HepG2 (cell line): ENCODE measurements around the gene ARID3C. TPM values are rescaled to one million over a fixed set of nuclear protein-coding genes. Genes with fewer than 3 reads are reported as not detected.

Experiments used
- ATAC-seq: fragments of 200-7000 bp; cut with Tn5 transposase; 3 replicates; pipeline ENCODE4 v1.9.1; 2020; ENCODE audit warnings: mild to moderate bottlenecking, moderate library complexity
- BruUV-seq: library from RNA; stranded (reverse); fragments of 400-500 nt; replicated peaks from 2 replicates; lab custom pipeline; 2021; lab: Mats Ljungman, UMichigan
- CTCF ChIA-PET: fragments of 300-600 bp; formaldehyde crosslinking; extraction: SDS; loops from one replicate; lab custom pipeline; 2021; ENCODE audit warnings: low total read pairs, inconsistent platforms, low intra/inter-chr PET ratio; lab: Yijun Ruan, JAX
- POLR2A ChIA-PET: fragments of 350-600 bp; sonication (Branson Sonifier 250); formaldehyde crosslinking; loops from one replicate; lab custom pipeline; 2020; ENCODE audit warnings: antibody characterized with exemption, inconsistent platforms; lab: Yijun Ruan, JAX
- DNase-seq: peaks from one replicate; pipeline ENCODE4 v3.0.0-alpha.2; 2015; ENCODE audit warnings: low spot score
- FAIRE-seq: peaks from 3 replicates; lab custom pipeline; 2011; peaks lifted over from hg19 to GRCh38; lab: Jason Lieb, UNC
- H2AFZ ChIP-seq: one replicate; pipeline ENCODE4 v1.6.1; 2011; ENCODE audit warnings: low read length, inconsistent platforms
- H3K27ac ChIP-seq: fragments of 300-600 bp; 3 replicates; pipeline ENCODE4 v1.8.0; 2011; ENCODE audit warnings: mixed run types, mild to moderate bottlenecking, mixed read lengths, low read length, inconsistent platforms; ENCODE audit not compliant: insufficient read depth; ENCODE audit errors: extremely low read length
- H3K27me3 ChIP-seq, 2 experiments: fragments of 200-600 bp in 1 of 2; 2 replicates in 1 of 2; 3 replicates in 1 of 2; pipeline versions ENCODE4 v1.6.0 to v1.8.0; 2011; ENCODE audit warnings: low read length in 2 of 2, mild to moderate bottlenecking in 2 of 2, moderate library complexity in 2 of 2, inconsistent platforms in 1 of 2; ENCODE audit not compliant: insufficient read depth in 2 of 2, control insufficient read depth in 1 of 2
- H3K36me3 ChIP-seq, 2 experiments: fragments of 200-600 bp in 1 of 2; replicated peaks in 1 of 2; 2 replicates in 1 of 2; 3 replicates in 1 of 2; pipeline versions ENCODE4 v1.5.1 to v1.8.0; 2011; ENCODE audit warnings: low read length in 2 of 2, inconsistent platforms in 1 of 2; ENCODE audit not compliant: insufficient read depth in 2 of 2, control insufficient read depth in 1 of 2
- H3K4me1 ChIP-seq: 2 replicates; pipeline ENCODE4 v1.5.1; 2012; ENCODE audit warnings: low read length, inconsistent platforms; ENCODE audit not compliant: insufficient read depth
- H3K4me2 ChIP-seq: 2 replicates; pipeline ENCODE4 v1.6.0; 2011; ENCODE audit warnings: low read depth, low read length, inconsistent platforms
- H3K4me3 ChIP-seq, 3 experiments: fragments of 200-600 bp in 1 of 3; sonication (generic), shearing (Covaris generic) in 1 of 3; replicated peaks in 1 of 3; 2 replicates each; pipeline ENCODE4 v1.5.1; 2011 to 2016; ENCODE audit warnings: low read length in 3 of 3, inconsistent platforms in 2 of 3, low read depth in 2 of 3, mild to moderate bottlenecking in 2 of 3, control low read depth in 1 of 3, mixed read lengths in 1 of 3; ENCODE audit not compliant: insufficient read depth in 1 of 3
- H3K79me2 ChIP-seq: one replicate; pipeline ENCODE4 v1.6.1; 2011; ENCODE audit warnings: low read length, inconsistent platforms; ENCODE audit not compliant: insufficient read depth
- H3K9ac ChIP-seq: 2 replicates; pipeline ENCODE4 v1.6.0; 2011; ENCODE audit warnings: mild to moderate bottlenecking, low read depth, low read length, inconsistent platforms; ENCODE audit not compliant: insufficient read depth
- H3K9me3 ChIP-seq: 2 replicates; pipeline ENCODE4 v1.5.1; 2012; ENCODE audit warnings: mild to moderate bottlenecking, low read length
- H4K20me1 ChIP-seq: 2 replicates; pipeline ENCODE4 v1.6.0; 2011; ENCODE audit warnings: inconsistent platforms, mild to moderate bottlenecking, low read length, moderate library complexity; ENCODE audit not compliant: insufficient read depth
- ERF ChIP-seq: IDR thresholded peaks from 2 replicates; pipeline ENCODE4 v1.6.1; 2018; ENCODE audit warnings: missing biosample characterization, missing genetic modification reagents
- FOSL2 ChIP-seq: sonication (generic); formaldehyde crosslinking; IDR thresholded peaks from 2 replicates; pipeline ENCODE4 v1.4.0; 2020; ENCODE audit warnings: missing genetic modification reagents
- MAF1 ChIP-seq: sonication (generic); formaldehyde crosslinking; IDR thresholded peaks from 2 replicates; pipeline ENCODE4 v1.5.0; 2020; ENCODE audit warnings: missing genetic modification reagents, borderline replicate concordance
- MAFF ChIP-seq: IDR thresholded peaks from 2 replicates; pipeline ENCODE4 v1.6.1; 2011; ENCODE audit warnings: low read depth, low read length, improper control_type of control experiment
- NCOA2 ChIP-seq: sonication (generic); formaldehyde crosslinking; IDR thresholded peaks from 2 replicates; pipeline ENCODE4 v1.8.0; 2022; ENCODE audit warnings: inconsistent platforms
- NFYC ChIP-seq: IDR thresholded peaks from 2 replicates; pipeline ENCODE4 v1.6.1; 2016; ENCODE audit warnings: missing genetic modification reagents, missing compliant biosample characterization
- PATZ1 ChIP-seq: sonication (generic); formaldehyde crosslinking; IDR thresholded peaks from 2 replicates; pipeline ENCODE4 v1.4.0; 2020; ENCODE audit warnings: missing genetic modification reagents
- RBAK ChIP-seq: sonication (generic); formaldehyde crosslinking; IDR thresholded peaks from 2 replicates; pipeline ENCODE4 v1.5.1; 2020; ENCODE audit warnings: mild to moderate bottlenecking, missing genetic modification reagents
- SAP130 ChIP-seq: IDR thresholded peaks from 2 replicates; pipeline ENCODE4 v1.6.1; 2016; ENCODE audit warnings: low read depth
- SIN3B ChIP-seq: fragments of 150-350 bp; IDR thresholded peaks from 2 replicates; pipeline ENCODE4 v1.6.1; 2014; ENCODE audit warnings: low read length
- TEAD2 ChIP-seq: sonication (generic); formaldehyde crosslinking; IDR thresholded peaks from 2 replicates; pipeline ENCODE4 v1.9.0; 2021; ENCODE audit warnings: missing genetic modification reagents
- TFE3 ChIP-seq: IDR thresholded peaks from 2 replicates; pipeline ENCODE4 v1.6.1; 2016
- XRCC5 ChIP-seq: fragments of 200-400 bp; formaldehyde crosslinking; optimal IDR thresholded peaks from 2 replicates; pipeline ENCODE3; 2017; ENCODE audit warnings: mild to moderate bottlenecking, low read length
- YY1 ChIP-seq: IDR thresholded peaks from 2 replicates; pipeline ENCODE4 v1.6.1; 2011; ENCODE audit warnings: low read length, low read depth, moderate library complexity, mild to moderate bottlenecking; ENCODE audit not compliant: insufficient read depth, insufficient replicate concordance
- ZEB1 ChIP-seq: IDR thresholded peaks from 2 replicates; pipeline ENCODE4 v1.6.1; 2012; ENCODE audit warnings: mild to moderate bottlenecking, low read depth, inconsistent platforms; ENCODE audit not compliant: insufficient replicate concordance
- ZNF282 ChIP-seq: fragments of 450-650 bp; IDR thresholded peaks from 2 replicates; pipeline ENCODE4 v1.6.1; 2018; ENCODE audit not compliant: partially characterized antibody
- ZNF382 ChIP-seq: sonication (generic); formaldehyde crosslinking; IDR thresholded peaks from 2 replicates; pipeline ENCODE4 v1.5.0; 2020; ENCODE audit warnings: missing genetic modification reagents, mild to moderate bottlenecking, borderline replicate concordance
- ZNF7 ChIP-seq: IDR thresholded peaks from 2 replicates; pipeline ENCODE4 v1.6.1; 2016; ENCODE audit warnings: missing biosample characterization, missing genetic modification reagents
- ZNF891 ChIP-seq: sonication (generic); formaldehyde crosslinking; IDR thresholded peaks from 2 replicates; pipeline ENCODE4 v1.5.0; 2020; ENCODE audit warnings: mild to moderate bottlenecking, missing genetic modification reagents
- WGBS: methylation state at CpG from one replicate; pipeline ENCODE4 v1.1.6; 2017; ENCODE audit warnings: low lambda C conversion rate; 5-methylcytosine and 5-hydroxymethylcytosine counted together
- in situ Hi-C: cut with HindIII; loops from 2 replicates; pipeline ENCODE4 v1.10.0; 2017; ENCODE audit warnings: low pct_unique_long_range_greater_than_20kb; ENCODE audit not compliant: extremely low pct_ligation_motif_present
- intact Hi-C: fragments of 100-400 bp; cut with micrococcal nuclease; formaldehyde crosslinking; loops from one replicate; pipeline ENCODE4 v1.10.0; 2022; ENCODE audit not compliant: unreplicated experiment
- polyA plus RNA-seq, 8 experiments: library from polyadenylated mRNA; depleted of rRNA in 3 of 8; stranded (reverse) in 7 of 8; unstranded in 1 of 8; fragments of >200 nt; fragmentation: Illumina TruSeq in 4 of 8; extraction: Trizol in 4 of 8; gene quantifications; 2 replicates each; pipeline versions ENCODE4 v1.2.1 to v1.2.3, GENCODE V29; 2011 to 2016; ENCODE audit warnings: low read depth in 4 of 8, missing spikeins in 1 of 8, mixed read lengths in 1 of 8; ENCODE audit not compliant: insufficient read depth in 1 of 8
- total RNA-seq, 5 experiments: library from RNA; depleted of rRNA; stranded (reverse); fragments of >200 nt; fragmentation: Illumina TruSeq; extraction: Trizol; gene quantifications; 2 replicates each; pipeline ENCODE4 v1.2.3, GENCODE V29; 2016; ENCODE audit warnings: low read depth in 1 of 5

ARID3C gene
- total and polyA plus RNA-seq, 2 of the 13 experiments (the other 11 are each of a cell fraction or from before 2014, with no cell fraction given), result not detected

- 95% methylated on average over 8 of the region's 8 CpGs for WGBS
- CTCF ChIA-PET, result no interaction called here
Measured at GRCh38 chr9:34648673-34649072, 19.8 kb upstream of the ARID3C start.

GRCh38 chr9:34647651-34648050, 18.8 kb upstream of the ARID3C start:
- H3K9ac ChIP-seq, result peak overlapping the region; percentile 89
- ChIA-PET POLR2A (interaction anchor here (1.0 to 4.1 kb wide), 3 partner anchors 10 to 28 kb away, joined by 3 to 40 read pairs (median 10); partner anchors contain the start of genes CCL27, DCTN3 and SIGMAR1), CTCF (interaction anchor here (1.7 to 2.7 kb wide), 2 partner anchors 14 to 17 kb away, joined by 9 to 12 read pairs; no protein-coding TSS in a partner anchor)
- no peaks in the 10 kb centered on the region; a peak in 1 of 5 replicates for H3K27me3 ChIP-seq
- peak overlapping the region; percentile 86 for H3K4me2 ChIP-seq
- peaks cover 8 to 18% of the 10 kb centered on the region in 2 experiments for H3K36me3 ChIP-seq
- in situ Hi-C loops (no loop called here), intact Hi-C loops (no loop called here)
- no peak for ATAC-seq
- WGBS, result 18% methylated on average over 10 of the region's 10 CpGs
- H3K4me1 ChIP-seq, result peaks cover 77% of the 10 kb centered on the region
- H3K79me2 ChIP-seq, result peaks cover 16% of the 10 kb centered on the region
- H4K20me1 ChIP-seq, result no peaks in the 10 kb centered on the region
- BruUV-seq, result no TSS peak
- H3K27ac ChIP-seq, result peak overlapping the region; percentile 95
- no peak for DNase-seq
- no peaks in the 10 kb centered on the region for H3K9me3 ChIP-seq
- peak overlapping the region; percentile 75 to 88 (median 78) for H3K4me3 ChIP-seq
- no peak overlapping the region for H2AFZ ChIP-seq
- TF ChIP-seq NFYC (CRISPR knock-in tag), result no peak
- no peak for TF ChIP-seq TEAD2
- TF ChIP-seq NCOA2 (CRISPR knock-in tag), result no peak
- TF ChIP-seq MAFF, result no peak
- no peak for TF ChIP-seq FOSL2
- TF ChIP-seq ERF (CRISPR knock-in tag), result no peak
- TF ChIP-seq XRCC5, result no peak
- no peak for TF ChIP-seq YY1
- TF ChIP-seq RBAK, result no peak
- TF ChIP-seq TFE3 (CRISPR knock-in tag), result 0 out of 2 replicates have a peak, but pooled peaks have one; percentile 15
- TF ChIP-seq ZNF282, result no peak
- TF ChIP-seq PATZ1 (CRISPR knock-in tag), result no peak
- TF ChIP-seq SAP130 (CRISPR knock-in tag), result peak; percentile 47; the same call in 1 of the 2 replicates
- no peak for TF ChIP-seq SIN3B
- TF ChIP-seq MAF1 (CRISPR knock-in tag), result no peak
- no peak for FAIRE-seq

More at GRCh38 chr9:34648673-34649072, 19.8 kb upstream of the ARID3C start:
- in situ Hi-C loops (no loop called here), intact Hi-C loops (no loop called here)
- no peak overlapping the region for H3K9ac ChIP-seq
- peaks cover 77% of the 10 kb centered on the region for H3K4me1 ChIP-seq
- no peak overlapping the region for H3K27ac ChIP-seq
- BruUV-seq, result no TSS peak
- POLR2A ChIA-PET, result interaction anchor here (2.3 kb wide), 1 partner anchor 11 kb away, joined by 10 read pairs; the partner anchor contains the start of gene SIGMAR1
- peaks cover 16% of the 10 kb centered on the region for H3K79me2 ChIP-seq
- ATAC-seq (no peak), DNase-seq (no peak), FAIRE-seq (no peak)
- peak overlapping the region in 1 of 3 experiments; percentile 88; a peak in 1 of 6 replicates for H3K4me3 ChIP-seq
- peaks cover 8 to 18% of the 10 kb centered on the region in 2 experiments for H3K36me3 ChIP-seq
- H3K27me3 ChIP-seq, result no peaks in the 10 kb centered on the region; a peak in 1 of 5 replicates
- no peak overlapping the region; the same call in 1 of the 2 replicates for H3K4me2 ChIP-seq
- H4K20me1 ChIP-seq, result no peaks in the 10 kb centered on the region
- TF ChIP-seq ZNF891 (CRISPR knock-in tag) (no peak), ZNF7 (no peak), ZNF382 (CRISPR knock-in tag) (no peak), ZEB1 (no peak)
- TF ChIP-seq, all 625 proteins: peak for 0
- Histone ChIP-seq H2AFZ (no peak overlapping the region), H3K9me3 (no peaks in the 10 kb centered on the region)
